SU-DHL-6 (cell line): ENCODE results near the gene STAT5A.

Experiments used
- H2AFZ ChIP-seq: fragments of 200-600 bp; sonication (generic); 2 replicates; pipeline ENCODE4 v1.6.1; 2014; ENCODE audit warnings: low read depth, mild to moderate bottlenecking, moderate library complexity, mixed read lengths, antibody characterized with exemption, low read length; ENCODE audit not compliant: severe bottlenecking
- H3F3A ChIP-seq: fragments of 200-600 bp; shearing (Covaris generic); 2 replicates; pipeline ENCODE4 v1.6.0; 2016; ENCODE audit warnings: antibody characterized with exemption, mild to moderate bottlenecking; ENCODE audit not compliant: insufficient read depth
- H3K27ac ChIP-seq: fragments of 200-600 bp; sonication (generic); 2 replicates; pipeline ENCODE4 v1.5.1; 2016; ENCODE audit warnings: low read depth, mild to moderate bottlenecking, low read length, moderate library complexity, mixed read lengths
- H3K27me3 ChIP-seq: fragments of 200-600 bp; sonication (generic), shearing (Covaris generic); 2 replicates; pipeline ENCODE4 v1.6.0; 2014; ENCODE audit warnings: mild to moderate bottlenecking, low read length
- H3K36me3 ChIP-seq: fragments of 200-600 bp; sonication (generic); 2 replicates; pipeline ENCODE4 v1.6.1; 2014; ENCODE audit warnings: mild to moderate bottlenecking, low read length, mixed read lengths
- H3K4me2 ChIP-seq: fragments of 300-600, 200-600 bp; shearing (Covaris generic), sonication (generic); 2 replicates; pipeline ENCODE4 v1.6.0; 2014; ENCODE audit warnings: low read length, low read depth, mild to moderate bottlenecking; ENCODE audit not compliant: poor library complexity, severe bottlenecking
- H3K4me3 ChIP-seq: fragments of 200-600 bp; sonication (generic); 2 replicates; pipeline ENCODE4 v1.5.1; 2014; ENCODE audit warnings: antibody characterized with exemption, low read length, mild to moderate bottlenecking, mixed read lengths; ENCODE audit not compliant: insufficient read depth, poor library complexity, severe bottlenecking
- H3K79me2 ChIP-seq: fragments of 200-600 bp; sonication (generic); 2 replicates; pipeline ENCODE4 v1.6.1; 2014; ENCODE audit warnings: mild to moderate bottlenecking, low read length, moderate library complexity; ENCODE audit not compliant: insufficient read depth
- H3K9ac ChIP-seq: fragments of 200-600 bp; sonication (generic); 2 replicates; pipeline ENCODE4 v1.7.0; 2014; ENCODE audit warnings: mild to moderate bottlenecking, low read length
- H3K9me2 ChIP-seq: fragments of 200-600 bp; sonication (generic); replicated peaks from 2 replicates; pipeline ENCODE4 v1.6.1; 2014; ENCODE audit warnings: low read length; ENCODE audit not compliant: insufficient read depth
- H3K9me3 ChIP-seq: fragments of 200-600 bp; sonication (generic); 2 replicates; pipeline ENCODE4 v1.6.1; 2014; ENCODE audit warnings: low read length, mixed read lengths; ENCODE audit not compliant: insufficient read depth
- H4K20me1 ChIP-seq: fragments of 200-600 bp; sonication (generic); 2 replicates; pipeline ENCODE4 v1.6.1; 2014; ENCODE audit warnings: low read depth, mild to moderate bottlenecking, antibody characterized with exemption, low read length, moderate library complexity, mixed read lengths
- EZH2phosphoT487 ChIP-seq: fragments of 200-600 bp; sonication (generic), shearing (Covaris generic); conservative IDR thresholded peaks from 2 replicates; pipeline ENCODE4 v1.6.1; 2018; ENCODE audit warnings: mild to moderate bottlenecking, antibody characterized with exemption, low read length, moderate library complexity, mixed read lengths
- TF ChIP-seq, protein P1 (sequence below): fragments of 200-600 bp; sonication (generic); IDR thresholded peaks from one replicate; pipeline ENCODE4 v1.5.1; 2017; ENCODE audit warnings: antibody characterized with exemption, mild to moderate bottlenecking, low read length, moderate library complexity; ENCODE audit not compliant: insufficient read depth, poor library complexity, severe bottlenecking

The STAT5A gene

GRCh38 chr17:42281571-42282096 is 6.7 kb upstream of the STAT5A start:
- H4K20me1 ChIP-seq: no peaks in the 10 kb centered on the region
- no peaks in the 10 kb centered on the region for H3K79me2 ChIP-seq
- no peaks in the 10 kb centered on the region for H3K27me3 ChIP-seq
- no peak overlapping the region for H3K4me3 ChIP-seq
- no peak overlapping the region for H3K27ac ChIP-seq
- no peak overlapping the region for H2AFZ ChIP-seq
- no peaks in the 10 kb centered on the region for H3F3A ChIP-seq
- TF ChIP-seq, protein P1, sequence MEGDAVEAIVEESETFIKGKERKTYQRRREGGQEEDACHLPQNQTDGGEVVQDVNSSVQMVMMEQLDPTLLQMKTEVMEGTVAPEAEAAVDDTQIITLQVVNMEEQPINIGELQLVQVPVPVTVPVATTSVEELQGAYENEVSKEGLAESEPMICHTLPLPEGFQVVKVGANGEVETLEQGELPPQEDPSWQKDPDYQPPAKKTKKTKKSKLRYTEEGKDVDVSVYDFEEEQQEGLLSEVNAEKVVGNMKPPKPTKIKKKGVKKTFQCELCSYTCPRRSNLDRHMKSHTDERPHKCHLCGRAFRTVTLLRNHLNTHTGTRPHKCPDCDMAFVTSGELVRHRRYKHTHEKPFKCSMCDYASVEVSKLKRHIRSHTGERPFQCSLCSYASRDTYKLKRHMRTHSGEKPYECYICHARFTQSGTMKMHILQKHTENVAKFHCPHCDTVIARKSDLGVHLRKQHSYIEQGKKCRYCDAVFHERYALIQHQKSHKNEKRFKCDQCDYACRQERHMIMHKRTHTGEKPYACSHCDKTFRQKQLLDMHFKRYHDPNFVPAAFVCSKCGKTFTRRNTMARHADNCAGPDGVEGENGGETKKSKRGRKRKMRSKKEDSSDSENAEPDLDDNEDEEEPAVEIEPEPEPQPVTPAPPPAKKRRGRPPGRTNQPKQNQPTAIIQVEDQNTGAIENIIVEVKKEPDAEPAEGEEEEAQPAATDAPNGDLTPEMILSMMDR: no peak
- no peak for TF ChIP-seq EZH2phosphoT487
- no peaks in the 10 kb centered on the region for H3K9me3 ChIP-seq
- no peak overlapping the region for H3K9ac ChIP-seq
- no peak overlapping the region for H3K4me2 ChIP-seq
- H3K9me2 ChIP-seq: no peaks in the 10 kb centered on the region
- no peaks in the 10 kb centered on the region for H3K36me3 ChIP-seq

DNA sequence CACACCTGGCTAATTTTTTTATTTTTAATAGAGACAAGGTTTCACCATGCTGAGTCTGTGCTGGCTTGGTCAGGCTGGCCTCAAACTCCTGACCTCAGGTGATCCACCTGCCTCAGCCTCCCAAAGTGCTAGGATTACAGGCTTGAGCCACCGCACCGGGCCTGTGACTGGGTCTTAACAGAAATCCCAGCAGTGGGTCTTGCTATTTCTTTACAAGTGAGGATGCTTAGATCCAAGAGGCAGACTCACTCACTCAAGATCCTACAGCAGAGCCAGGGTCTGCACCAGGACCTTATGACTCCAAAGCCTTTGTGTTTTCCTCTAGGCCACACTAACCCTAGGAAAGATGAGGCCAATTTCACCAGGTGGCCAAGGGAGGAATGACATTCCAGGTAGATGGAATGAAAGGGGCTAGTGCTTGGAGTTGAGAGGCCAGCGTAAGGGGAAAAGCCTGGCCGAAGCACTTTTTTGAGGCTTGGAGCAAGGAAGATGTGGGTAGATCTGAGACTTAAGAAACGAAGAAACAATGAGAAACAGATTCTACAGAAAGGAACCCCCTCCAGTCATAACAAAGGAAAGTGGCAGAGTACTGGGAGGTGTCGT is 5.7 kb upstream of the STAT5A start:
- no peaks in the 10 kb centered on the region for H4K20me1 ChIP-seq
- no peak overlapping the region for H3K9ac ChIP-seq
- no peak overlapping the region for H2AFZ ChIP-seq
- H3K27me3 ChIP-seq: no peaks in the 10 kb centered on the region
- H3K4me3 ChIP-seq: no peak overlapping the region
- no peaks in the 10 kb centered on the region for H3K36me3 ChIP-seq
- H3K79me2 ChIP-seq: no peaks in the 10 kb centered on the region
- no peak overlapping the region for H3K27ac ChIP-seq
- no peaks in the 10 kb centered on the region for H3F3A ChIP-seq
- H3K4me2 ChIP-seq: no peak overlapping the region
- H3K9me2 ChIP-seq: no peaks in the 10 kb centered on the region
- H3K9me3 ChIP-seq: no peaks in the 10 kb centered on the region
- TF ChIP-seq EZH2phosphoT487: no peak
- TF ChIP-seq, protein P1: no peak

DNA sequence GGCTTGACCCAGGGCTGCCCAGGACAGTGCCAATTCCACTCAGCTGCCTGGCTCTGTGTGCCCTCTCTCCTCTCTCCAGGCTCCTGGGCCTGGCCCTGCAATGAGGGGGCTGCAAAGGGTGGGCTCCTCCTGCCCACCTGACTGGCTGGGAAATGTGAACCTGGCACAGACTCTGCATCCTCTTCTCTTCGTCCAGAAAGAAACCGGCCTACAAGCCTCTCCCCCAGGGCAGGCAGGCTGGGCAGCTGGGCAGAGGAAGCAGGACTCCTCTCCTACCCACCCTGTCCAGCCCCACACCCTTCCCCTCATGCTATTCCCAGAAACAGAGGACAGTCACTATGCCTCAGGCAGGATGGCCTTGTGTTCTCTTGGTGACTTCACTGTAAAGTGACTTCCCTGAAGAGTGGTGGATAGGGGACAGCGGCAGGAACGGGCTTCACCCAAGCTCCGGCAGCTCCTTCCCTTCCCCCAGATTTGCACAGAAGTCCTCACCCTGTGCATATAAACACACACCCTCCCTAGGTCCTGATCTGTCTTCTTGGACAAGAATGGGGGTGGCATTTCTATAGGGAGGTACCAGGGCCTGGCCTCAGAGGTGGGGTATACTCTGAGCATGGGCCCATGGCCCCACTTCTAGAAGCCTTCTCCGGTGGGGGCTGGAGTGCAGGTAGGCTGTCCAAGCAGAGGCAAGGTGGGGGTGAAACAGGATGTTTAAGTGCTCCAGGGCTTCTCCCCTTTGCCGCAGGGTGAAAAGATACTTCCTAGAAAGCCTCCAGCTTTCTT is 4.9 kb upstream of the STAT5A start:
- Histone ChIP-seq H3K4me3 (no peak overlapping the region), H3K27ac (no peak overlapping the region), H3F3A (no peaks in the 10 kb centered on the region), H2AFZ (no peak overlapping the region), H3K79me2 (no peaks in the 10 kb centered on the region), H3K4me2 (no peak overlapping the region), H4K20me1 (no peaks in the 10 kb centered on the region), H3K9me2 (no peaks in the 10 kb centered on the region), H3K36me3 (no peaks in the 10 kb centered on the region), H3K9ac (no peak overlapping the region), H3K9me3 (no peaks in the 10 kb centered on the region), H3K27me3 (no peaks in the 10 kb centered on the region)
- no peak for TF ChIP-seq EZH2phosphoT487
- TF ChIP-seq, protein P1: no peak
